ENCODE data around the gene KSR2. TPM values are rescaled to one million over a fixed set of nuclear protein-coding genes. Genes with fewer than 3 reads are reported as not detected.
"Not testable (repeated sequence)": the region's sequence is repeated elsewhere in the genome, so short reads cannot be mapped to it uniquely, and the experiment has no call there.

Gene KSR2
- total RNA-seq, 2 donors from 2014 or later, result 1.1 to 1.6 TPM

DNA sequence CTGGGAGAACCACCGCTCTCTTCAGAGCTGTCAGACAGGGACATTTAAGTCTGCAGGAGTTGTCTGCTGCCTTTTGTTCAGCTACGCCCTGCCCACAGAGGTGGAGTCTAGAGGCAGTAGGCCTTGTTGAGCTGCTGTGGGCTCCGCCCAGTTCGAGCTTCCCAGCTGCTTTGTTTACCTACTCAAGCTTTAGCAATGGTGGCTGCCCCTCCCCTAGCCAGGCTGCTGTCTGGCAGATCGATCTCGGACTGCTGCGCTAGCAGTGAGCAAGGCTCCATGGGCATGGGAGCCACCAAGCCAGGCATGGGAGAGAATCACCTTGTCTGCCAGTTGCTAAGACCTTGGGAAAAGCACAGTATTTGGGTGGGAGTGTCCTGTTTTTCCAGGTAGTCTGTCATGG lies 340.1 kb downstream of the KSR2 start:
- ATAC-seq; intact Hi-C loops (cut with DNase I, micrococcal nuclease): not testable (repeated sequence)
- DNase-seq, result peak in 1 of 2 donors; percentile 26

DNA sequence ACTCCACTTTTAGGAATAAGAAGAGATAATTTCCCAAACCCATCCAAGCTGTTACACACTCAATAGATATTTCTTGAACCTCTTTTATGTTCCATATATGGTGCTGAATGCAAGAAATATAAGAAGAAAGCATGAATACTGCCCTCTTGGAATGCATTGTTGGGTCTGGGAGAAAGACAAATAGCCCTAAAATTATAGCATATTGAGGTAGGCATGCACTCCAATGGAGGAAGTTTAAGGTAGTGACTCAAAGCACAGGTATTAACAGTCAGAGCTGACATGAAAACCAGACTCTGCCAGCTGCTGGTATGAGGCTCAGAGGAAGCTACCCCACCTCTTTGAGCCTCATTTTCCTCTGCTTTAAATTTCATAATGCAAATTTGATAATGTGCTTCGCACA lies 346.0 kb downstream of the KSR2 start:
- intact Hi-C loops (cut with DNase I, micrococcal nuclease), result no loop called here
- DNase-seq (no peak), ATAC-seq (no peak)

DNA sequence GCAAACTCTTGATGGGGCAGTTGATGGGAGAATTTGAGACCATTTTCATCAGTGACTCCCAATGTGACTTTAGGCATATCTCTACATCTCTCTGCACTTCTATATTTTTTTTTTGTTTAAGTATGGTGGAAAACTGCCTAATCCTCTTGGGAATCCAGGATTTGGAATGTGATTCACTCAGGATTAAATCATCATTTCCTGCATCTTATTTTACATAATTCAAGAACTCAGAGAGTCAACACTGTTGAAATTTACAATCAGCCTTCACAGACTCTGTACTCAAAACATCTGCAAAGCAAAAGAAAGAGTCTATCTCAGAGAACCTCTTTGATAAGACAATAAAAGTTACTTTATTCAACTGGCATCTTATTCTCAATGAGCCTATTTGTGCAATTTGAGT lies 346.7 kb downstream of the KSR2 start:
- intact Hi-C loops (cut with DNase I, micrococcal nuclease), result no loop called here
- no peak for DNase-seq
- no peak for ATAC-seq

DNA sequence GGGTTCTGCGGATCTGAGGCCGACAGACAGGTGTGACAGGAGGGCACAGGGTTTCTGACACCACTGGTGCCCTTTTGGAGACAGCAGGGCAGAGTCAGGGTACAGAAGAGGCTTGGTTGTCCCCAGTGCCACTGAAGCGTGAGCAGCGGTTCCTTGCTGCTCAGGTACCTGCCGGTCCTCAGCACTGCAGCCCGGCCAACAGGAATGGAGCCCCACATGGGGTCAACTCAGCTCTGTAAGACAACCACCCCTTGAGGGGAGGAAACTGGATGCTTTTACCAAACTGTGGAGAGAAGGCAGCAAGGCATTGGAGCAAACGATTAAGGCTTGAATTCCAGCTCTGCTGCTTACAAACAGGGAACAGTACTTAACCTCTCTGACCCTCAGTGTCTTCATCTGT lies 361.0 kb downstream of the KSR2 start:
- ATAC-seq, result no peak
- intact Hi-C loops (cut with DNase I, micrococcal nuclease), result no loop called here
- DNase-seq, result no peak

DNA sequence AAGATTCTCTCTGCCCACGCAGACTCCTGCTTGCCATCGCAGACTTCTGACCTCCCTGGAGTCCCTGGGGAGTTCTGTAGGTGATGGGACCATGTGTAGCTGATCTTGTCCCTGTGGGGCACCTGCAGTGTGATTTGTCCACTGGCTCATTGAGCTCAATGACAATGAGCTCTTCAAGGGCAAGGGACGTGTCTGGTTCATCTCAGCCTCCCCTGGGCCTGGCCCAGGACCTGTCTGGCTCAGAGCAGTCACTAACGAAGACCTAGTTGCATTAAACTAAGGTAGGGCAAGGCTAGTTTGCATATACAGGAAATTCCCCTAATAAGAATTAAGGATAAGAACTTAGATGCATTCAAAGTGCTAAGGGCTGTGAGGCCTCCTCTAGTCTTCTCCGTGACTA lies 361.8 kb downstream of the KSR2 start:
- intact Hi-C loops (cut with DNase I, micrococcal nuclease), result no loop called here
- ATAC-seq (no peak), DNase-seq (no peak)

DNA sequence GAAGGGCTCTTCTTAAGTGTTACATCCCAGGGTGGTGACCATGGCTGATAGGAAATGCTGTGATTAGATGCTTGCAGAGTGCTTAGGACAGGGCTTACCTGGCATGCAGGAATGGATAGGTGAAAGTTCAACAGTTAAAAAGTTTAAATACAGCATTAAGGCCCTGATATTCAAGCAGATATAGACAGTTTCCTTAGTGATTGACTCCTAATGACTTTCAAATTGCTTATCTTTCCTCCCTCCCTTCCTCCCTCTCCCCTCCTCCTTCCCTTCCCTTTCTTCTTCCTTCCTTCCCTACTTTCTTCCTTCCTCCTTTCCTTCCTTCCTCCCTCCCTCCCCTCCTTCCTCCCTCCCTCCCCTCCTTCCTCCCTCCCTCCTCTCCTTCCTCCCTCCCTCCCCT lies 362.8 kb downstream of the KSR2 start:
- DNase-seq (no peak), ATAC-seq (no peak)
- intact Hi-C loops (cut with DNase I, micrococcal nuclease), result no loop called here

DNA sequence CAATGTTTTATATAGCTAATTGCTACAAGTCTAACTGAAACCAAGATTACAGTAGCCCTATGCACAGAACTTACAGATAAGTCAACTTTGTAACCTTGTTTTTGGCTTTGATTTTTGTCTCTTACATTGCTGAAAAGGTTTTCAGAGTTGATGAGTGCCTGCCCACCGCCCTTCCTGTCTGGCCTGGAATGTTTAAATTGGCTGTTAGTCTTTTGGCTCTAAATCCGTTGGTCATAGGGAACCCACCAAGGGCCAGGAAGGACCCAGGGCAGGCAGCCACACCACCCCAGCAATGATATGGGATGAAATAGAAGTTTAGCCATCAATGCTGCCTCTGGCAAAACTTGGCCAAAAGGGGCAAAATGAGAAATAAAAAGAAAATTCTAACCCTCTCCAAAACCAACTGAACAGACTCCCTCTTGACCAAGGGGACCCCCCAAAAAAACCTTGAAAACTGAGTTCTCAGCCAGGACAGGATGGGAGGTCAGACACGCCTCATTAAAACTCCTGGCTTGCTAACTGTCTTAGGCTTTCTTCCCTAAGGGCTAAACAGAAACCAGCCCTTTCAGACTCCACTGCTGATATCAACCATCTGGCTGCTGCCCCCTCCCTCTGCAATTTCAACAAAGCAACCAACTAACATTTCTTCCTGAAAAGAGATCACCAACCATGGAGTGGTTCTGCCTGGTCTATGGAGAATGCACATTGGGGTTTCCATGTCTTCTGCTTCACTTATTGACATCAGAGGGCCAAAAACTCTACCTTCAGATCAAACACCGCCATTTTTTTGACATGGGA lies 365.3 kb downstream of the KSR2 start:
- ATAC-seq (no peak), DNase-seq (no peak)
- intact Hi-C loops (cut with DNase I, micrococcal nuclease), result no loop called here

DNA sequence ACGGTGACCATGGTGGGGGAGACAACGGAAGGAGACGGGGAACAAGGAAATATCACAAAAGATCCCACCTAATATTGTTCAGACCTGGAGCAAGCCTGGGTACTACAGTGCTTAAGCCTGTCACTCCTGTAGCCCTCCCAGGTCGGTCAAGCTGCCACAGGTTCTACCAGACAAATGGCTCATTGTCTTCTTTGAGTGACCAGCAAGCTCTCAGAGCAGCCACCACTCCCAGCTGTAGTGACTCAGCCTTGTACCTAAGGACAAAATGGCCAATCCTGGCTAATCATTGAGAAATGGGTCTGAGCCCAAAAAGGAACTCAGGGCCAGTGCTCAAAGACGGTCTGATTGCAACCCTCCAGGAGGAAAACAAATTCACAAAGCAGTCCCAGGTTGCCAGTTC lies 368.9 kb downstream of the KSR2 start:
- ATAC-seq, result no peak
- intact Hi-C loops (cut with DNase I, micrococcal nuclease), result no loop called here
- DNase-seq, result no peak

DNA sequence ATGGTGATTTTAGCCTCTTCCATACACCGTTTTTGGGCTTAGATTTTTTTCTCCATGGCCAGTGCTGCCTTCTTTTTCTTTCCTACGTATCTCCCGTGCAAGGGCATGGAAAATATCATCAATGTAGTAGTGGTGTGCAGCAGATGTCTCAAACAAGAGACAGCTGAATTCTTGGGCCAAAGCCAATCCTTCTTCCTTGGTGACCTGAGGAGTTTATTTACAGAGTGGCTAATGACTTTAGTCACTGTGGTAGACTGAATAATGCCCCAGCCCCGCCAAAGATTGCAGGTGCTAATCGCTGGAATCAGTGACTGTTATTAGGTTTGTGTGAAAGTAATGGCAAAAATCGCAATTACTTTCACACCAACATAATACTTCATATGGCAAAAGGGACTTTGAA lies 371.8 kb downstream of the KSR2 start:
- DNase-seq (no peak), ATAC-seq (no peak)
- intact Hi-C loops (cut with DNase I, micrococcal nuclease), result no loop called here

DNA sequence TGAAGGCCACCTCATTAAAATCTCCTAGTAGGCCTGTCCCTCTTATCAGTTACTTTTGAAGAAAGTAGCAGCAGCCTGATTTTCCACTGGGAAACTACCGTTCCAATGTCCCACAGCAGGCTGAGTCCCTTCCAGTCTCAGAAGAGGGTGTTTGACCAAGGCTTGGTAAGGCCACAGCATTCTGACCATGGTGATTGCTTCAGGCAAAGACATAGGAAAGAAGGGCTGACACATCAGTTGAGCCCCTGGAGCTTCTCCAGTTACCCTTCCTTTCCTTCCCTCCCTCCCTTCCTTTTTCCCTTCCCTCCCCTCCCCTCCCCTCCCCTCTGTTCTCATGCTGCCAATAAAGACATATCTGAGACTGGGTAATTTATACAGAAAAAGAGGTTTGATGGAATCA lies 373.0 kb downstream of the KSR2 start:
- ATAC-seq (no peak), DNase-seq (no peak)
- intact Hi-C loops (cut with DNase I, micrococcal nuclease), result no loop called here

DNA sequence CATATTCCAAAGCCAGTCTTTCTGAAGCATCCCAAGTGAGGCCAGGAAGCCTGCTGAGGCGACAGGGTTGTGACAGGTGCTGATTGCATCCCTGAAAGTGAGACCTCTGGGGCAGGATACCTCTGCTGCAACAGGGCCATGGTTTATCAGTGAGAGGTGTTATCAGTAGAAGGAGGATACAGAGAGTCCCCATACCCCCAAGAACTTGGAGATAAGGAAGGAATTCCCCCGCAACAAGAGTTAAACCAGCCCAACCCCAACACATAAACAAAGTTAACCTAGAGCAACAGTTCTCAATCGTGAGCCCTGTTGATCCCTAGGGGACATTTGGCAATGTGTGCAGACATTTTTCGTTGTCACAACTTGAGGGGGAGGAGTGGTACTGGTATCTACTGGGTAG lies 374.3 kb downstream of the KSR2 start:
- ATAC-seq (no peak), DNase-seq (no peak)
- intact Hi-C loops (cut with DNase I, micrococcal nuclease), result no loop called here

DNA sequence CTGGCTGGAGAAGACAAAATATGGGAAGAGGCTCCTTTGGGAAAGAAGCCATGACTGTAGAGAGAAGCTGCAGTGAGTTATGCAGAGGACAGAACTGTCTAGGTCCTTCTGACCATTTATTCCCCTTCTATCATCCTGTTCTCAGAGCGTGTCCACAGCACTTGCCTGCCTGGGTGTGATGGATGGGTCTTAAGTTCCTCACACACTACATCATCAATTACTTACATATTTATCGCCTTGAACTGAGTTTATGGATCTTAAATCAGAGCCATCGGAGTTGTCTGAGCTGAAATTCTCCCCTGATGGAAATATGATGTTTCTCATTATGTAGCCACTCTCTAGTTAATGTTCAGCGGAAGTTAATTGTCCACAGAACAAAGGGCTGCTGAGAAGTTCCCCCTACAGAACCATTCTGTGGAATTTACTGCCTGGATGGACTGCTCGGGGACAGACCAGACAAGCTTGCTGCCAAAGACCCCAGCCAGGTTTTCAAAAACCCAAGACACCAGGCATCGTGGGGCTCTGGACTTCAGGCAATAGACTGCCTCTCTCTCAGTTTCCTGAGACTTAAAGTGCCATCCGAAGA lies 374.9 kb downstream of the KSR2 start:
- DNase-seq (no peak), ATAC-seq (no peak)
- intact Hi-C loops (cut with DNase I, micrococcal nuclease), result no loop called here

DNA sequence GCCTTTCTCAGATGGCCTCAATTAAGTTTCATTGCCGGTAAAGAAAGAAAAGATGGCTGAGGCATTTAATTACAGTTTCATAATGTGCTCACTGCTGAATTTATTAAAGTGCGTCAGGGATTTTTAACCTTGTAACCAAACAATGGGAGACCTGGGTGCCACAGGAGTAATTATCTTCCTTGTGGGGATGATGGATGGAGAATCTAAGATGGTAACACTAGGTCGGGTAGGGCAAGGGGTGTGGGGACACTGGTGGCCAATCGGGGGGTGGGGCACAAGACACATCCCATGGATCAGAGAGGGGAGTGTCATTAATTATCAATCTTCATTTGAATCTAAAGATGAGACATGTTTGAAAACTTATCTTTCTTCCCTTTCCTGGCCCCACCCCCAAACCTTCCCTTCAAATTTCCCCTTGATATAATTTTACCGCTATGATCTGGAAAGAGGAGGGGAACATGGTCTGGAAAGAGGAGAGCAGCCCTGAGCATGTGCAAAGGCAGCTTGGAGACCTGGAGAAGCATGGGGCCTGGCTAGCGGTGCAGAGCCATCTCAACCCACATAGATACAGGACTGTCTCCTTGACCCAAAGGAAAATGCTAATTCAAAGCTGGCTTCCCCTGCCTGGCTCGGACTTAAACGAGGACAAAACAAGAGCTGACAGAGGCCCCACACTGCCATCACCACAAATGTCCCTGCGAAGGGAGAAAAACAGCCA lies 376.0 kb downstream of the KSR2 start:
- no peak for ATAC-seq
- intact Hi-C loops (cut with DNase I, micrococcal nuclease), result no loop called here

DNA sequence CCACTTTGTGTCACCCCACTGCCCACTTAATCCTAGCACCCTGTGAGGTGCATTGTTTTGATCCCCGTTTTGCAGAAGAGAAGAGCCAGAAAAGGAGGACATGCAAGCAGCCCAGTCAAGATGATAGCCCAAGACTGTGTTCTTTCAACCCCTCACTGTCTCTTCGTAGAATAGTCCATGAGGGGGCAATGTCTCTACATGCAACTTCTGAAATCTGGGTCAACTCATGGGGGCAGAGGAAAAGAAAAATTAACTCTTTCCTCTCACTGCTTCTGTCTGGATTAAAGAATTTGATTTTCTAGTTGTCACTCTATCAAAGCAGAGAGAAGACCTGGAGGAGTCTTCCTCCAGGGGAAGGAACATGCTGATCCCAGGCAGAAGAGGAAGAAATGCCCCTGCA lies 377.8 kb downstream of the KSR2 start:
- intact Hi-C loops (cut with DNase I, micrococcal nuclease), result no loop called here
- no peak for ATAC-seq

More for the DNA sequence above, 376.0 kb downstream of the KSR2 start:
- no peak for DNase-seq

DNA sequence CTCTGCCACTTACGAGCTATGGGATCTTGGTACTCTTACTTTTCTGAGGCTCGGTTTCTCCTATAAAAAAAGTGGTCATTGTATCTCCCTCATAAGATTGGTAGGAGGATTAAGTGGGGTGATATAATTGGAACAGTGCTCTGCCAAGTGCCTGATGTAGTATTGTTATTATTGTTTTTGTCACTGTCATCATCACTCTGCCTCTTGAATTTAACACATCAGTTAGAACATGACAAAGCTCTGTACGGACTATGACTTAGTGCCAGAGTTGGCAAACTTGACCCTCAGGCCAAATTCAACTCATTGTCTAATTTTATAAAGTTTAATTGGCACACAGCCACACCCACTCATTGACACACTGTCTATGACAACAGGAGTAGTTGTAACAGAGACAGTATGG lies 378.4 kb downstream of the KSR2 start:
- intact Hi-C loops (cut with DNase I, micrococcal nuclease), result no loop called here
- DNase-seq (no peak), ATAC-seq (no peak)

More for the DNA sequence above, 377.8 kb downstream of the KSR2 start:
- DNase-seq, result no peak

DNA sequence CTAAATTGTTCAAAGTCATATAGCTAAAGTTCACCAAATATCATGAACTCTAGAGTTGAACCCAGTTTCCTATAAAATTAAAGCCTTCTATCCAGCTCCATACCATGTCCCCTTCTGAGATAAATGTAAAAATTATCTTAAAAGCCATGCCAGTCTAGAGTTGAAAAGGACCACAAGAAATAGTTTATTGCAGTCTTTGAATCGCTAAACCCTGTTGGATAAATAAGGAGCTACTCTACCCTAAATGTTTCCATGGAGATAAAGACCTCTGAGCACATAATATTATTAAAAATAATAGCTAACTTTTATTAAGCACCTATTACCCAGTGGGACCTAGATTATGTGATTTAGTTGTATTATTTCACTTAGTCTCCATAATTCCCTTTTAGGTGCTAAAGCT lies 379.8 kb downstream of the KSR2 start:
- ATAC-seq, result no peak
- intact Hi-C loops (cut with DNase I, micrococcal nuclease), result loop anchor here in 1 of 2 donors (5.0 kb wide), 1 partner anchor 222 kb away; no protein-coding TSS in a partner anchor

DNA sequence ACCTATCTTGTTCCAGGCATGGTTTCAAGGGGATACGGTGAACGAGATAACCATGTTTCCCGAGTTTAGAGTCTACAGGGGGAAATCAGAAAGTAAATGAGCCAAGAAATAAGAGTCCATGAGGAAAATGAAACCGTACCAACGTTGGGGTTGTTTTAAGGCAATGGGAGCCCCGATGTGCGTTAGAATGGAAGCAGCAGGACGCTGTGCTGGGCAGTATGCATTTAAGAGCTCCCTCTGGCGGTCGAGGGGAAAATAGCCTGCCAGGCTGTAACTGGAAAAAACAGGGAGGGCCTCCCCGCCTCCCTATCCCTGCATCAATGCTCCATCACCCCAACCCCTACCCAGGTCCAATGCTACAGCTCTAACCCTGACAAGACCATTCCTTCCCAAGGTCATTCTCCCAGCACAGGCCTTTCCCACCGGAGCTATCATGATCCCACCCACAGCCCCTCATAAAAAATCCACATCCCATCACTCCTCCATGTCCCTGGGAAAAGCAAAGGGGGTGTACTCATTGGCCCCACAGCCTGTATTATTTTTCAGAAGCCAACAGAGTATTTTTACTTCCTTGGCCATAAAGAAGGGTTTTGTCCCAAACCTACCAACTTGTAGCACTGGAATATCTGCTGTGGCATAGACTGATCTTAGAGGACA lies 381.0 kb downstream of the KSR2 start:
- DNase-seq, result peak; percentile 32 to 62
- ATAC-seq, result peak; percentile 71
- intact Hi-C loops (cut with DNase I, micrococcal nuclease), result loop anchor here in 1 of 2 donors (5.0 kb wide), 1 partner anchor 220 kb away; no protein-coding TSS in a partner anchor

More for the DNA sequence above, 379.8 kb downstream of the KSR2 start:
- DNase-seq, result no peak

DNA sequence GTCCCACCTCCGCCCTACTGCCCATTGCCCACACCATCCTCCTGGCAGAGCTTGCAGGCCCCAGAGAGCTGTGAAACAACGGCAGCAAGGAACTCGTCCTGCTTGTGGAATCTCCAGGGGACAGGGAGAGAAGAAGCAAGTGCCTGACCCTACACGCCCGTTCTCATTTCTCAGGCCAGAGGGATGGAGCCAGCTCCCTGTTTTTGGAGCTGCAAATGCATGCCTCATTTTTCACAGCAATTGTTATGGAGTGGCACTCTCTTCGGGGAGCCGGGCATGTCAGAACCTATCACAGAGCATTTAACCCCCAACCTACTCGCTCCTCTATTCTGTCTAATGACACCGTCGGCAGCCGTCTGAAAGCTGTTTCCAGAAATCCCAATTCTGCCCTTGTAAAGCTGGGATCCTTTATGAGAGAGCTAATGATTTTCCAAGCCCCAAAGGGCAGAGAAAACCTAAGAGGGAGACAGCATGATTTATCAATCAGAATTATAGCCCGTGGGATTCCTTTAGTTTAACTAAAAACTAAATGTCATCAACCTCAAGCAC lies 385.0 kb downstream of the KSR2 start:
- DNase-seq (no peak), ATAC-seq (no peak)
- intact Hi-C loops (cut with DNase I, micrococcal nuclease), result no loop called here

DNA sequence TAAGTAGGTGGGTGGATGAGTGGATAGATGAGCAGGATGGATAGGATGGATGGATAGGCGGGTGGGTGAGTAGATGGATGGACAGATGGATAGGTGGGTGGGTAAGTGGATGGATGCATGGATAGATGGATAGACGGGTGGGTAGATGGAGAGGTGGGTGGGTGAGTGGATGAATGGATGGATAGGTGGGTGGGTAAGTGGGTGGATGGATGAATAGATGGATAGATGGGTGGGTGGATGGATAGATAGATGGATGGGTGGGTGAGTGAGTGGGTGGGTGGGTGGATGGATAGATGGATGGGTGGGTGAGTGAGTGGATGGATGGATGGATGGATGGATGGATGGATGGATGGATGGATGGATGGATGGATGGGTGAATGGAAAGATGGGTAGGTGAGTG lies 385.7 kb downstream of the KSR2 start:
- intact Hi-C loops (cut with DNase I, micrococcal nuclease), result no loop called here
- no peak for DNase-seq

More for the DNA sequence above, 385.7 kb downstream of the KSR2 start:
- ATAC-seq, result no peak

Data from left colon (tissue), 2 donors.